H1 (cell line): ENCODE data around the gene ATP6V1F. TPM values are rescaled to one million over a fixed set of nuclear protein-coding genes. Genes with fewer than 3 reads are reported as not detected.

Source experiments
- CTCF ChIA-PET: fragments of 300-600 bp; sonication (Branson Sonifier 250); formaldehyde crosslinking; loops from one replicate; lab custom pipeline; 2021; ENCODE audit not compliant: partially characterized antibody; lab: Charles Lee
- POLR2A ChIA-PET: fragments of 300-600 bp; sonication (Branson Sonifier 250); formaldehyde crosslinking; loops from one replicate; lab custom pipeline; 2021; ENCODE audit warnings: inconsistent platforms; ENCODE audit not compliant: partially characterized antibody; lab: Charles Lee
- DNase-seq, 2 experiments: peaks; one replicate each; pipeline versions ENCODE4 v3.0.0 to v3.0.0-alpha.2; 2010 to 2022; ENCODE audit warnings: low spot score in 2 of 2, low read depth in 1 of 2, mixed read lengths in 1 of 2
- FAIRE-seq: peaks from 2 replicates; lab custom pipeline; 2011; peaks lifted over from hg19 to GRCh38; lab: Jason Lieb, UNC
- H2AFZ ChIP-seq: 2 replicates; pipeline ENCODE4 v1.8.1; 2012; ENCODE audit warnings: low read length, inconsistent platforms
- H2AK5ac ChIP-seq: 2 replicates; pipeline ENCODE4 v1.6.1; 2013; ENCODE audit warnings: low read depth, low read length
- H2BK120ac ChIP-seq: replicated peaks from 2 replicates; pipeline ENCODE3; 2013; ENCODE audit warnings: low read depth, low read length, inconsistent platforms
- H2BK12ac ChIP-seq: 2 replicates; pipeline ENCODE4 v1.6.1; 2013; ENCODE audit warnings: low read depth, low read length
- H2BK15ac ChIP-seq: 2 replicates; pipeline ENCODE4 v1.6.1; 2013; ENCODE audit warnings: low read length
- H2BK20ac ChIP-seq: 2 replicates; pipeline ENCODE4 v1.6.1; 2013; ENCODE audit warnings: low read length
- H2BK5ac ChIP-seq: 2 replicates; pipeline ENCODE4 v1.6.1; 2013; ENCODE audit warnings: low read depth, low read length
- H3K14ac ChIP-seq: 2 replicates; pipeline ENCODE4 v1.6.1; 2013; ENCODE audit warnings: inconsistent platforms; ENCODE audit not compliant: insufficient read length
- H3K18ac ChIP-seq: 2 replicates; pipeline ENCODE4 v1.6.1; 2013; ENCODE audit warnings: low read length; ENCODE audit errors: extremely low read depth
- H3K23ac ChIP-seq: 2 replicates; pipeline ENCODE4 v1.6.1; 2013; ENCODE audit warnings: inconsistent platforms; ENCODE audit not compliant: insufficient read length
- H3K23me2 ChIP-seq: 2 replicates; pipeline ENCODE4 v1.6.1; 2013; ENCODE audit warnings: low read depth, low read length
- H3K27ac ChIP-seq: 2 replicates; pipeline ENCODE4 v1.6.1; 2011; ENCODE audit warnings: low read depth, low read length, inconsistent platforms
- H3K27me3 ChIP-seq, 4 experiments: replicated peaks in 1 of 4; 1 replicate in 1 of 4; 2 replicates in 3 of 4; pipeline versions ENCODE4 v1.6.1 to v1.8.1; 2011 to 2013; ENCODE audit warnings: low read length in 3 of 4, mild to moderate bottlenecking in 3 of 4, inconsistent platforms in 2 of 4, mixed read lengths in 2 of 4, moderate library complexity in 1 of 4; ENCODE audit not compliant: control insufficient read depth in 3 of 4, insufficient read depth in 3 of 4; ENCODE audit errors: extremely low read depth in 1 of 4
- H3K36me3 ChIP-seq, 4 experiments: 2 replicates each; pipeline versions ENCODE4 v1.6.1 to v1.8.1; 2011 to 2013; ENCODE audit warnings: mild to moderate bottlenecking in 4 of 4, low read length in 3 of 4, moderate library complexity in 2 of 4, control low read depth in 1 of 4, inconsistent platforms in 1 of 4; ENCODE audit not compliant: insufficient read depth in 4 of 4, control insufficient read depth in 2 of 4
- H3K4ac ChIP-seq: replicated peaks from 2 replicates; pipeline ENCODE3; 2013; ENCODE audit warnings: low read length, low read depth, mixed read lengths, inconsistent platforms; ENCODE audit not compliant: insufficient read length
- H3K4me1 ChIP-seq, 4 experiments: replicated peaks in 1 of 4; 1 replicate in 1 of 4; 2 replicates in 3 of 4; pipeline versions ENCODE4 v1.6.1 to v1.8.1; 2011 to 2013; ENCODE audit warnings: low read length in 3 of 4, inconsistent platforms in 2 of 4, mixed read lengths in 1 of 4; ENCODE audit not compliant: insufficient read depth in 4 of 4, control insufficient read depth in 3 of 4
- H3K4me2 ChIP-seq, 2 experiments: 2 replicates each; pipeline versions ENCODE4 v1.6.1 to v1.8.1; 2011 to 2013; ENCODE audit warnings: low read depth in 2 of 2, low read length in 2 of 2, control low read depth in 1 of 2, inconsistent platforms in 1 of 2, mild to moderate bottlenecking in 1 of 2; ENCODE audit not compliant: insufficient read depth in 1 of 2
- H3K4me3 ChIP-seq, 4 experiments: fragments of 200-600, 300-600 bp in 1 of 4; sonication (generic), shearing (Covaris generic), sonication (Bioruptor Twin) in 1 of 4; 2 replicates each; pipeline versions ENCODE4 v1.5.1 to v1.8.1; 2011 to 2016; ENCODE audit warnings: low read length in 4 of 4, low read depth in 3 of 4, control low read depth in 2 of 4, inconsistent platforms in 2 of 4, mild to moderate bottlenecking in 2 of 4, mixed read lengths in 1 of 4, moderate library complexity in 1 of 4; ENCODE audit not compliant: insufficient read depth in 2 of 4; ENCODE audit errors: extremely low read depth in 1 of 4
- H3K56ac ChIP-seq: replicated peaks from 2 replicates; pipeline ENCODE3; 2013; ENCODE audit warnings: low read depth, mild to moderate bottlenecking, mixed read lengths, low read length, inconsistent platforms; ENCODE audit not compliant: insufficient read length
- H3K79me1 ChIP-seq: 2 replicates; pipeline ENCODE4 v1.6.1; 2013; ENCODE audit warnings: low read depth, low read length, control low read depth
- H3K79me2 ChIP-seq, 2 experiments: 2 replicates each; pipeline versions ENCODE4 v1.6.1 to v1.8.1; 2012 to 2013; ENCODE audit warnings: low read length in 2 of 2, mild to moderate bottlenecking in 2 of 2, inconsistent platforms in 1 of 2; ENCODE audit not compliant: insufficient read depth in 2 of 2, control insufficient read depth in 1 of 2
- H3K9ac ChIP-seq, 4 experiments: replicated peaks in 1 of 4; 1 replicate in 1 of 4; 2 replicates in 3 of 4; pipeline versions ENCODE4 v1.6.1 to v1.8.1; 2011 to 2013; ENCODE audit warnings: low read depth in 3 of 4, low read length in 3 of 4, control low read depth in 2 of 4, mild to moderate bottlenecking in 2 of 4, moderate library complexity in 2 of 4, inconsistent platforms in 1 of 4; ENCODE audit errors: extremely low read depth in 1 of 4
- H3K9me3 ChIP-seq, 2 experiments: 2 replicates each; pipeline versions ENCODE4 v1.6.1 to v1.8.1; 2012 to 2013; ENCODE audit warnings: mild to moderate bottlenecking in 2 of 2, moderate library complexity in 2 of 2, control low read depth in 1 of 2, inconsistent platforms in 1 of 2, low read depth in 1 of 2, low read length in 1 of 2, mixed read lengths in 1 of 2; ENCODE audit not compliant: insufficient read depth in 2 of 2
- H4K20me1 ChIP-seq, 2 experiments: replicated peaks in 1 of 2; 2 replicates each; pipeline versions ENCODE3 to v1.8.1; 2011 to 2013; ENCODE audit warnings: inconsistent platforms in 2 of 2, low read length in 2 of 2, mild to moderate bottlenecking in 1 of 2; ENCODE audit not compliant: insufficient read depth in 2 of 2, control insufficient read depth in 1 of 2
- H4K5ac ChIP-seq: 2 replicates; pipeline ENCODE4 v1.6.1; 2013; ENCODE audit warnings: low read length, low read depth, mixed read lengths, inconsistent platforms; ENCODE audit not compliant: insufficient read length
- H4K8ac ChIP-seq: 2 replicates; pipeline ENCODE4 v1.8.0; 2013; ENCODE audit warnings: mild to moderate bottlenecking, moderate library complexity, low read length, inconsistent platforms; ENCODE audit not compliant: insufficient read depth; ENCODE audit errors: extremely low read depth
- H4K91ac ChIP-seq: replicated peaks from 2 replicates; pipeline ENCODE3; 2013; ENCODE audit warnings: low read length, mixed read lengths, inconsistent platforms; ENCODE audit not compliant: insufficient read length
- HDAC6 ChIP-seq: IDR thresholded peaks from one replicate; pipeline ENCODE4 v1.7.1; 2012; ENCODE audit warnings: low read depth, mild to moderate bottlenecking, inconsistent platforms, low read length, moderate library complexity
- ZNF274 ChIP-seq: IDR thresholded peaks from 2 replicates; pipeline ENCODE4 v1.7.0; 2012; ENCODE audit warnings: low read length, borderline replicate concordance; ENCODE audit errors: extremely low read depth
- polyA plus RNA-seq, 7 experiments: library from polyadenylated mRNA; depleted of rRNA in 3 of 7; stranded (reverse) in 5 of 7; unstranded in 2 of 7; fragments of >200 nt in 5 of 7; fragments of 200-250 nt in 2 of 7; gene quantifications; 1 replicate in 5 of 7; 2 replicates in 1 of 7; 4 replicates in 1 of 7; pipeline versions ENCODE4 v1.2.1 to v1.2.3, GENCODE V29; 2011 to 2013; ENCODE audit warnings: missing spikeins in 2 of 7, mixed read lengths in 2 of 7
- total RNA-seq: library from RNA; stranded (reverse); fragmentation: NEBNext Ultra II Directional; extraction: Animal tissue kit (Norgen Biotek cat#: 25700); gene quantifications from 2 replicates; pipeline ENCODE4 v1.2.1, GENCODE V29; 2021

The ATP6V1F gene
- total and polyA plus RNA-seq, 2 of the 8 experiments (the other 6 are each of a cell fraction or from before 2014, with no cell fraction given) = 104 to 318 TPM

- CTCF ChIA-PET = interaction anchor here (1.2 kb wide), 1 partner anchor 12 kb away, joined by 4 read pairs; no protein-coding TSS in a partner anchor
Observed at GRCh38 chr7:128899392-128899791, 36.7 kb downstream of the ATP6V1F start.

More at GRCh38 chr7:128899392-128899791, 36.7 kb downstream of the ATP6V1F start:
- no peaks in the 10 kb centered on the region for H3K23me2 ChIP-seq
- no peak overlapping the region for H2BK20ac ChIP-seq
- H4K5ac ChIP-seq = no peak overlapping the region
- peaks cover 3 to 11% of the 10 kb centered on the region in 2 experiments; a peak in 2 of 4 replicates for H3K9me3 ChIP-seq
- H2AK5ac ChIP-seq = no peak overlapping the region
- no peak overlapping the region for H2AFZ ChIP-seq
- no peaks in the 10 kb centered on the region for H3K27me3 ChIP-seq
- H2BK15ac ChIP-seq = no peak overlapping the region
- H3K36me3 ChIP-seq = no peaks in the 10 kb centered on the region
- no peak overlapping the region for H3K4me2 ChIP-seq
- no peak overlapping the region for H3K56ac ChIP-seq
- POLR2A ChIA-PET = interaction anchor here (1.9 kb wide), 1 partner anchor 13 kb away, joined by 5 read pairs; no protein-coding TSS in a partner anchor
- no peaks in the 10 kb centered on the region for H3K79me2 ChIP-seq
- H3K79me1 ChIP-seq = no peaks in the 10 kb centered on the region
- no peak overlapping the region for H3K4me3 ChIP-seq
- H2BK12ac ChIP-seq = no peak overlapping the region
- H3K23ac ChIP-seq = no peak overlapping the region
- no peak overlapping the region for H3K4ac ChIP-seq
- TF ChIP-seq HDAC6 = no peak
- TF ChIP-seq ZNF274 = no peak
- no peak overlapping the region for H3K9ac ChIP-seq
- no peak overlapping the region for H4K8ac ChIP-seq
- H4K20me1 ChIP-seq = no peaks in the 10 kb centered on the region
- no peak overlapping the region for H3K14ac ChIP-seq
- 0 out of 7 replicates have a peak, but pooled peaks cover 0 to under 1% (median 0%) of the 10 kb centered on the region in 4 experiments for H3K4me1 ChIP-seq
- H2BK120ac ChIP-seq = no peak overlapping the region
- H3K18ac ChIP-seq = no peak overlapping the region
- no peak overlapping the region for H4K91ac ChIP-seq
- no peak overlapping the region for H3K27ac ChIP-seq
- DNase-seq (no peak), FAIRE-seq (no peak)
- no peak overlapping the region for H2BK5ac ChIP-seq
